Left lobe of liver (tissue), 2 donors: ENCODE data around the gene OSBP2. TPM values are rescaled to one million over a fixed set of nuclear protein-coding genes. Genes with fewer than 3 reads are reported as not detected.

Experiments used
- ATAC-seq: fragments of 200-7000 bp; cut with Tn5 transposase; one replicate; pipeline ENCODE4 v1.9.1; 2020; ENCODE audit warnings: mild to moderate bottlenecking, moderate library complexity
- DNase-seq: peaks from one replicate; pipeline ENCODE4 v3.0.0-alpha.2; 2020; ENCODE audit warnings: low spot score
- total RNA-seq: library from RNA; stranded (reverse); gene quantifications from one replicate; pipeline ENCODE4 v1.2.1, GENCODE V29; 2021
- donor health status: DM: no; HTN: no; CAD: no; lungs with moderate emphysema.
- donor health status: DM: no; HTN: yes; CAD: no.

OSBP2 gene, protein sequence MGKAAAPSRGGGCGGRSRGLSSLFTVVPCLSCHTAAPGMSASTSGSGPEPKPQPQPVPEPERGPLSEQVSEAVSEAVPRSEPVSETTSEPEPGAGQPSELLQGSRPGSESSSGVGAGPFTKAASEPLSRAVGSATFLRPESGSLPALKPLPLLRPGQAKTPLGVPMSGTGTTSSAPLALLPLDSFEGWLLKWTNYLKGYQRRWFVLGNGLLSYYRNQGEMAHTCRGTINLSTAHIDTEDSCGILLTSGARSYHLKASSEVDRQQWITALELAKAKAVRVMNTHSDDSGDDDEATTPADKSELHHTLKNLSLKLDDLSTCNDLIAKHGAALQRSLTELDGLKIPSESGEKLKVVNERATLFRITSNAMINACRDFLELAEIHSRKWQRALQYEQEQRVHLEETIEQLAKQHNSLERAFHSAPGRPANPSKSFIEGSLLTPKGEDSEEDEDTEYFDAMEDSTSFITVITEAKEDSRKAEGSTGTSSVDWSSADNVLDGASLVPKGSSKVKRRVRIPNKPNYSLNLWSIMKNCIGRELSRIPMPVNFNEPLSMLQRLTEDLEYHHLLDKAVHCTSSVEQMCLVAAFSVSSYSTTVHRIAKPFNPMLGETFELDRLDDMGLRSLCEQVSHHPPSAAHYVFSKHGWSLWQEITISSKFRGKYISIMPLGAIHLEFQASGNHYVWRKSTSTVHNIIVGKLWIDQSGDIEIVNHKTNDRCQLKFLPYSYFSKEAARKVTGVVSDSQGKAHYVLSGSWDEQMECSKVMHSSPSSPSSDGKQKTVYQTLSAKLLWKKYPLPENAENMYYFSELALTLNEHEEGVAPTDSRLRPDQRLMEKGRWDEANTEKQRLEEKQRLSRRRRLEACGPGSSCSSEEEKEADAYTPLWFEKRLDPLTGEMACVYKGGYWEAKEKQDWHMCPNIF
- 0.63 TPM for total RNA-seq

DNA sequence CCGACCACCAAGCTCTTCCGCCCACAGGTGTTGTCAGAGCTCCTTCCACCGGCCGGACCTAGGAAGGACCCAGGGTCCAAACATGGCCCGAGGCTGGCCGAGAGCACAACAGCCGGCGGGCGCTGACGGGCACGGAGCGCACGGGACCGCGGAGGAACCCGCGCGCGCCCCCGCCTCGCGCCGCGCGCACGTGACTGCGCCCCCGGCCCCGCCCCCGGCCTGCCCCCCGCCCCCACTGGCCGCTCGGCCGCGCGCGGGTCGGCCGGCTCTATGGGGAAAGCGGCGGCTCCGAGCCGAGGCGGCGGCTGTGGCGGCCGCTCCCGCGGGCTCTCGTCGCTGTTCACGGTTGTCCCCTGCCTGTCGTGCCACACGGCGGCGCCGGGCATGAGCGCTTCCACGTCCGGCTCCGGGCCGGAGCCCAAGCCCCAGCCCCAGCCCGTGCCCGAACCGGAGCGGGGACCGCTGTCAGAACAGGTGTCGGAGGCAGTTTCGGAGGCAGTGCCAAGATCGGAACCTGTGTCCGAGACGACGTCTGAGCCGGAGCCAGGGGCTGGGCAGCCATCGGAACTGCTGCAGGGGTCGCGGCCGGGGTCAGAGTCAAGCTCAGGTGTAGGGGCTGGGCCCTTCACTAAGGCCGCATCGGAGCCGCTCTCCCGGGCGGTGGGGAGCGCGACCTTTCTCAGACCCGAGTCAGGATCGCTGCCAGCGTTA lies at the start of gene OSBP2:
Gene OSBP2, plus strand, starts transcription at position 235 of the 711 bp plus-strand sequence. Its CDS starts 36 bp downstream, at position 271.
- ATAC-seq (peak; percentile 79), DNase-seq (peak; percentile 61)

DNA sequence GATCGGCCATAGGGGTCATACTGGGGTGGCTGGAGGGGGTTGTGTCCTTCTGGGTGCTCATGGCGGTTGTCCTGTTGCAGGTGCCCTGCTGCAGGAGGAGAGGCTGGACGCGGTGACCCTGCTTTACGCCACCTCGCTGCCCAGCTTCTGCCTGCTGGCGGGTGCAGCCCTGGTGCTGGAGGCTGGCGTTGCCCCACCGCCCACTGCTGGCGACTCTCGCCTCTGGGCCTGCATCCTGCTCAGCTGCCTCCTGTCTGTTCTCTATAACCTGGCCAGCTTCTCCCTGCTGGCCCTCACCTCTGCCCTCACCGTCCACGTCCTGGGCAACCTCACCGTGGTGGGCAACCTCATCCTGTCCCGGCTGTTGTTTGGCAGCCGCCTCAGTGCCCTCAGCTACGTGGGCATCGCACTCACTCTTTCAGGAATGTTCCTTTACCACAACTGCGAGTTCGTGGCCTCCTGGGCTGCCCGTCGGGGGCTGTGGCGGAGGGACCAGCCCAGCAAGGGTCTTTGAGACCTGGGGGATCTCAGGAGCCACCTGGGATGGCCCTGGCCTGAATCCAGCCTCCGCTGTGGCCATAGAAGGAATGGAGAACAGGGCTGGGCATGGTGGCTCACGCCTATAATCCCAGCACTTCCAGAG lies 48.0 kb upstream of the OSBP2 start:
- DNase-seq (no peak), ATAC-seq (no peak)

DNA sequence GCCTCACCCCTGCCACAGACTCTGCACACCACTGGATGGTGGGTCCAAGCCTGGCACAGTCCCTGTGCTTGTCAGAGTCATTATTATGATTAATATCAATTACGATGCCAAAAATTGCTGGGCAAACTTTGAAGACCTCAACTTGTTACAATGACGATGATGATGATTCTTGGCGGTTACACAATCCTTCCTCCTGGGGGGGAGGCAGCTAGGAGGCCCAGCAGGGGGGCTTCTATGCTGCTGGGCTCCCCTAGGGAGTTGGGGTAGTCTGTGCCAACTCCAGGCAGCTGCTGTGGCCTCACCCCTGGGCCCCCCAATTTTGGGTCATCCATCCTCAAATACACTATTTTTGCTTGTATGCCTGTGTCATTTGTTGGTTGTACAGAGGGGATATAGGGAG lies 47.1 kb upstream of the OSBP2 start:
- DNase-seq, result no peak
- ATAC-seq, result no peak

DNA sequence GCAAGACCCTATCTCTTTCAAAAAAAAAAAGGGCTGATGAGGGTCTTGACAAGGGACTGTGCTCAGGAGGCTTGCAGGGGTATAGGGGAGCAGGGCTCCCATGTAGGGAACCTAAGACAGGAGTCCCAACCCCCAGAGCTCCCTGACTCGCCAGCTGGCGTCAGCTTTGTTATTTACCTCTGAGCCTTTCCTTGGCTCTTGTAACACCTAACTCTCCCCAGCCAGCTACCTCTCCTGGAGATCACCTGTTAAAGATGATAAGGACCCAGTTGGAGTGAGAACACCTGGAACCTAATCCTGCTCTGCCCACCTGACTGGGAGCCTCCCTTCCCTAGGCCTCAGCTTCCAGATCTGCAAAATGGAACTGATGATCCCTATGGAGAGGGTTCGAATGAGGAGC lies 45.8 kb upstream of the OSBP2 start:
- no peak for ATAC-seq
- no peak for DNase-seq

DNA sequence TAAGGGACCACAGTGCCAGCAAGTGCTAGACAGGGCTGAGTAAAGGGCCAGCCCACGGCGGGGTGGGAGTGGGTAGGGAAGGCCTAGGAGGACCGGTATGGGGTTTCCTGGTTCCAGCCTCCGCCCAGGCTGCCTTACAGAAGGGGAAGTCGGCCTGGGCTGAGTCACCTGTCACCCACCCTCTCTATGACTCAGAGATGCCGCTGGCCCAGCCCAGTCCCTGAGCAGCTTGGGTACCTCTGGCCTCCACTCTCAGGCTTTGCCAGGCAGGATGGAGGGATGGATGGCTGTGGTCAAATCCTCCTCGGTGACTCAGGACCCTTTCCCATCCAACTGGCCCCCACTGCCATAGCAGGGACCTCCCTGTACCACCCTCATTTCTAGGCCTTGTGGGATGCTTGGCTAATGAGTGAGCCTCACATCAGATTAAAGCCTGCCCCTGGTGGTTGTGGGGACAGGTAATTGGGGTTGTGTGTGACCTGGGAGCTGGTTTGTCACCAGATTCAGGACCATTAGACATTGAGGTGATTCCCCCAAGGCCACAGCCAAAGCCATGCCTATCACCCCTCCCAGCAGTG lies 45.2 kb upstream of the OSBP2 start:
- ATAC-seq (no peak), DNase-seq (no peak)

DNA sequence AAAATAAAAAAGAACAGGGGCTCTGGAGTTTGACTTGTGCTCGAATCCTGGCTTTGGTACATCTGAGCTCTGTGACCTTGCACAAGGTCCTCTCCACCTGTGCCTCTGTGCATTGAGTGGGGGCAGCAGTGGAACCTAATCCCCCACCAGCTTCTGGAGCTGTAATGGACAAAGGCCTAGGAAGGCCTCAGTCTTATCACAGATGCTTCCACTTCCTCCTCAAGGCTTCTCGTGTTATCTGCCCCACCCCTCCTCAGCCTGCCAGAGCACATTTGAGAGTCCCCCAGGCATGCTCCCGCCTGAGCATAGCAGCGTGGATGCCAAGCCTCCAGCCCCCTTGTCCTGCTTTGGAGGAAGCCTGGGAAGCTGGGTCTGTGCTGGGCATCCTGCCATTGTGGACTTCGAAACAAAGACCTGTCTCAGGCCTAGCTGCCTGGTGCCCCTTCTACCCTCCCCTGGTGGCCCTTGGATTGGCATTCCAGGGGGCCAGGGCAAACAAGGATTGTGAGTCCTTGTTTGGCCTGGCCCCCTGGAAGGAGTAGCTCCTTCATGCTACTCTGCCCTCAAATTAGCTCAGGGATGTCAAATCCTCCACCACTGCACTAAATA lies 44.1 kb upstream of the OSBP2 start:
- DNase-seq (no peak), ATAC-seq (no peak)

DNA sequence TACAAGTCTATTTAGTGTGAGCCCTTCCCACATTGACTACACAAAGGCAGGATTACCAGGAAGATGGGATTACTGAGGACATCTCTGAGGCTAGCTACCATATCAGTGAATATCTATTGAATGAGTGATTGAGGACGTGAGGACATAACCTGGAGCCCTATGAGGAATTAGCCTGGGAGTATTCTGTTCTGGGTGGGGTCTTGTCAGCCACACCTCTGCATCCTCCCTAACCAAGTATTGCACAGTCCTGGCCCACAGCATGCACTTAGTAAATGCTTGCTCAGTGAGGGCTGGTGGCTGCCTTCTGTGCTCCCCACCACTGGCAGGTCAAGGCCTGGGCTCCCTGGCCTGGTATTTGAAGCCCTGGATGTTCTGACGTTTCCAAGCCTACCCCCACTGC lies 41.8 kb upstream of the OSBP2 start:
- ATAC-seq (no peak), DNase-seq (no peak)

DNA sequence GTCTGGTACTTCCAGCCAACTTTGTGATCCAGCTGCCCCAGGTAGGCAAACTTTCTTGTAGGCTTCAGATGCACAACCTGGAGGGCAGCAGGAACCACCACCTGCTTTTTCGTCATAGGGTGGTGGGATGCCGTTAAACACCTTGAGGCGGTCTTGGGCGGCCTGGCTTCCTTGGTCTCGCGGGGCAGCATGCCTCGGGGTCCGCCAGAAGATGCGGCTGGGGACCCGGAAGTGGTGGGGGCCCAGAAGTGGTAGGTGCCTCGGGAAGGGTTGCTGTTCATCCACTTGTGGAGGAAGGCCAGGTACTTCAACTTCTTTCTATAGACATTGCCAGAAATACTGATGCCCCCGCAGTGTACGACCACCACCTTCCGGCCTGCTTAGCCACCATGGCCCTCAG lies 40.3 kb upstream of the OSBP2 start:
- DNase-seq (no peak), ATAC-seq (no peak)

DNA sequence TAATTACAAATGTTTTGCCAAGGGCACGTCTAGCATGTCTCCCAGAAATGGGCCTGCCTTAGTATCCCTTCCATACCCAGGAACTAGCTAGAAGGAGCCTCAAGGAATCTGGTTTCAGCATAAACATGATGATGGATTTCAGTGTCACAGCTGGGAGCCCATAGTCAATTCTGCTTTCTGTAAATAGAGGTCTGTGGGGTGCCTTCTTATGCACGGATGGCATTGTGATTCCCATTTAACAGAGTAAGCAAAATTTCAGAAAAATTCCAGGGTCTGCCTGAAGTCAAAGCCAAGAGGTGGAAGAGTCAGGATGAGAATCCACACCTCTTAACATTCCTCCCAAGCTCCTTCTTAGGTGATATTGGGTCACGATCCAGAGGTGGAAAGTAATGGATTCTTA lies 39.1 kb upstream of the OSBP2 start:
- DNase-seq (no peak), ATAC-seq (no peak)

DNA sequence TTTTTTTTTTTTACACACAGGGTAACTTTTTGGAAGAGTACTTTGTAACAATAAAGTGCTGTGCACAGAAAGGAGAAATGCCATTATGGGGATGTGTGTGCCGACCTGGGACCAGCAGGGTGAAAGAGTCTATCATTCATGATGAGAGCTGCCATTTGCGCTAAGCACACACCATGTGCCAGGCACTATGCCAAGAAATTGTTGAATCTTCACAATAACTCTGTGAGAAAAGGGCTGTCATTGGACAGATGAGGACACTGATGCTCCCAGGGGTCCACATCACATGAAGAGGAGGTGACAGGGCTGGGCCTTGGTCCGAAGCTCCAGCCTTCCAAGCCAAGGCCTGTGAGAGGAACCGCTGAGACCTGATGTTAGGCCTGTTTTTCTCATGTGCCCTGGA lies 32.6 kb upstream of the OSBP2 start:
- DNase-seq, result no peak
- no peak for ATAC-seq

DNA sequence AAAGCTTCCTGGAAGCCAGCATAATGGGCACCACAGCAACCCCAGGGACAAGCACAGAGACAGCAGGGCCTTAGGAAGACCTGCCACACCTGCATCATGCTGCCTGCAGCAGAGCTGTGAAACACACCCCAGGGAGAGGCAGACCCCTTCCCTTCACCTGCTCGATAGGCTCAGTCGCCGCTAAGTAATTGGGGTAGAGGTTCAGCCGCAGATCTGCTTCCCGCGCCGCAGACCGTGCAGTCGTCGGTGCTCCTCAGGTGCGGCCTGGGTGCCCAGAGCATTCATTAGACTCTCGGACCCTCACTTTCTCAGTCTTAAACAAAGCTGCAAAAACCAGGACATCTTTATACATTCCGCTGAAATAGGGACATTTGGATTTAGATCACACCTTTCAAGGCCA lies 29.9 kb upstream of the OSBP2 start:
- no peak for DNase-seq
- ATAC-seq, result no peak

DNA sequence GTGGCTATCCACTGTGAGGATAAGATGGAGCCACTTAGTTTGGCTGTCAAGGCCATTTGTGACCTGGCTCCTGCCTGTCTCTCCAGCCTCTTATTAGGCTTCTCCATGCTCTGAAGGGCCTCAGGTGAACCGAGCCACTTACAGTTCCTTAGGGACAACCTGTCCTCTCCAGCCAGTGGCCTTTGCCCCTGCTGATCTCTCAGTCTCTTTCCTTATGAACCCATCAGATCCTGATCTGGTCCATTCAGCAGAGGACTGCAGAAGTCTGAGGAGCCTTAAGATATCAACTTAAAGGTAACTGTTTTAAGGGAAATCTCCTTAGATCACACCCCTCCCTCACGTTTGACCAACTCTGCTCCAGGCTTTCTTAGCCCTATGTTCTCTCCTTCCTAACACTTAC lies 29.4 kb upstream of the OSBP2 start:
- DNase-seq (no peak), ATAC-seq (no peak)

DNA sequence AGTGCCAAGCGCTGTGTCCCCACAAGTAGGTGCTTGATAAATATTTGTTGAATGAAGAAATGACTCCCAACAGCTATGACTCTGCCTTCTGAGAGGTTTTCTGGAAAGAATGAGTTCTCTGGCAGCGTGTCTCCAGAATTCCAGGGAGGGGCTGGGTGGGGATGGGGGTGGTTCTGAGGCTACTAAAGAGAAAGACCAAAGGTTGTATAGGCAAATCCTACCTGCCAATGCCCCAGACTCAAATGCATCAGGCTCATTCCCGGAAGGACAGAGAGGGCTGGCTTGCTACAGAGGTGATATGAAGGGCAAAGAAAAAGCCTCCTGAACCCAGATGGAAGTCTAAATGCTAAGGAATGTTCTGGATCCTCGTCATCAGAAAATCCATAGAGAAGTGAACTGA lies 28.9 kb upstream of the OSBP2 start:
- ATAC-seq (no peak), DNase-seq (no peak)

DNA sequence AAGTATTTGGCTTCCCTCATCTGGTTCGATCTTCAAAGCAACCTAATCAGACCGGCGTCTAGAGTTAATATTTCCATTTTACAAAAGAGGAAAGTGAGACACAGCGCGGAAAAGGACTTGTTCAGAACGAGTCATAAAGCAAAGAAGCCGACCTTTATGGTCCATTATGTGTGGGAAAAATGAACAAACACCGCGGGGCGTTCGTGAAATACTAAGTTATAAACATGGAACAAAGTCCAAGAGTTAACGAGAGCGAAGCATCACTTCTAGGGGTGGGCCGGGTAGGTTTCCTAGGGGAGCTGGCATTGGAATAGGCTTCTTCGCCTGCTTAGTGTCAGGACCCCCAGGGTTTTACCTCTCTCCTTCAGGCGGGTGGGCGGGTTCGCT lies 27.6 kb upstream of the OSBP2 start:
- DNase-seq, result no peak

DNA sequence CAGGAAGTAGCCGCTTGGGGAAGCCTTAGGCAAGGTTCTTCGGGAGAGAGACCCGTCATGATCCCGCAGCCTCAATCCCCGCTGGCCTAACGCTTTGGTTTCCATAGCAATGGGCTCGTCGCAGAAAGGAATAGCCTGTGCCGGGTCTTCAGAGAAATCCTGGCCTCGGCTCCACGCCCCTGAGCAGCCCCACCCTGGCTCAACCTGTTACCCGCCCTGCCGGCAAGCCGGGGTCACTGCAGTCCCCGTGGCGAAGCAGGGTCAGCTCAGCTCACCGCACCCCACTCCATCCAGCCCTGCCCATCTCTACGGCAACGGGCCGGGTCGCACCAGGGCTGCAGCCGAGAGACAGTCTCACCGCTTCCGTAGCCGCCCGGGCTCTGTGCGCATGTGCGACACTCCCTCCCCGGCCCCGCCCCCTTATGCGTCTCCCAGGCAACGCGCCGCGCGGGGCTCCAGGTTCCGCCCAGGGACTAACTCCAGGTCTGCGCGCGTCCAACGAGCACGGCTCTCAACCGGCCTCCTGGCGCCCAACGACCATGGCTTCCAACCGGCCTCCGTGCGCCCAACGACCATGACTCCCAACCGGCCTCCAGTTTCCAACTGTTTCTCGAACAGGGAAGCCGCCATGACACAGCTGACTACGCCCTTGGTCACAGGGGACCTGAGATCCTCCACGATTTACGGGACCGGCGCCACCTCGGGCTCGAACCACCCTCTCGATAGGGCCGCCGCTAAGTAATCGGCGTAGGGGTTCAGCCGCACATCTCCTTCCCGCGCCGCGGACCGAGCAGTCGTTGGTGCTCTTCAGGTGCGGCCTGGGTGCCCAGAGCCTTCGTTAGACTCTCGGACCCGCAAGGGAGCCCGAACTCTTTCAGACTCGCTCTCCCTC lies 26.9 kb upstream of the OSBP2 start, which contains the start of gene DUSP18:
Gene DUSP18, minus strand, starts transcription at position 382 of the 892 bp plus-strand sequence. CDS start 3,872 bp downstream, outside the sequence.
- DNase-seq (peak; percentile 97), ATAC-seq (peak; percentile 99)

More for the DNA sequence above, 27.6 kb upstream of the OSBP2 start:
- no peak for ATAC-seq

DNA sequence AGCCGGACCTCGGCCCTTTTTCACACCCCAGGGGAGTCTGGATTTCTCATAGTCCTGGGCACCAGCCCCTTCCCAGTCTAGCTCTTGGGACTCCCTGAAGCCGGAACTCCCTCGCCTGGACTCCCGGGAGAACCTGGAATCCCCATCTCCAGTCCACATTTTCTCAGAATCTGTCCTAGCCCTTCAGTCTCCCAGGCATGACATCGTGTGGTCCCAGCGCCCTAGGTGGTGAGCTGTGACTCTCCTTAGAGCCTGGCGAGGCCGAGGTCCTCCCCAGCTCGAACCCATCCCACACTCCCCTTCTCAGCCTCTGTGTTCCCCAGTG lies 26.3 kb upstream of the OSBP2 start:
- DNase-seq (no peak), ATAC-seq (no peak)

DNA sequence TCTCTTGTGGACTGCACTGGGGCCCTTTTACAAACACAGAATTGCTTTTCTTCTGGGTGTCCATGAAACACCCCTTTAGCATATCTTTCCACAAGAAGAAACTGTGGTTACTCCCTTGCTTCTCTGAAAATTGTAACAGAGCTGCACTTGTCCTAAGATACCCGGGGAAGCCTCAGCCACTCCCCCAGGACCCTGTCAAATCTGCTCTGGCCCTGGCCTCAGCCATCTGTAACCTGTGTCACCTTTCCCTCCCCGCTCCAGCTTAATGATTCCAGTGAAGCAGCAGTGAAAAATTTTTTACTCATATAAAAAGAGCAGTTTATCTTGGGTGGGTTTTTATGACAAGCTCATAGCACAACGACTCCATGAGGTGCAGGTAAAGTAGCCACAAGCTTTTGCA lies 23.6 kb upstream of the OSBP2 start:
- no peak for ATAC-seq
- no peak for DNase-seq

DNA sequence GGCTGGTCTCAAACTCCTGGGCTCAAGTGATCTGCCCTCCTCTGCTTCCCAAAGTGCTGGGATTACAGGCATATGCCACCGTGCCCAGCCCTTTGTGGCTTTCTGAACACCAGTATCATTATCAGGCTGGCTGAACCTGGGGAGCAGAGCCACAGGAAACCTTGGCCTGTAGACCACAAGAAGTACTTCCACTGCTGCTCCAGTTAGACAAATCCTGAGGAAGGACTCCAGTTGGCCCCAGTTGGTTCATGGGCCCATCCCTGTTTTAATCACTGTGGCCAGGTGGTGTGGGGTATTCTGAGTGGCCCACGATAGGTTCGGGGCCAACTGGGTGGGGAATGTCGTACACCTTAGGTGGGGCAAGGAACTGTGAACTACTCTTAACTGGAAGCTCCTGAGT lies 21.5 kb upstream of the OSBP2 start:
- no peak for ATAC-seq
- no peak for DNase-seq

DNA sequence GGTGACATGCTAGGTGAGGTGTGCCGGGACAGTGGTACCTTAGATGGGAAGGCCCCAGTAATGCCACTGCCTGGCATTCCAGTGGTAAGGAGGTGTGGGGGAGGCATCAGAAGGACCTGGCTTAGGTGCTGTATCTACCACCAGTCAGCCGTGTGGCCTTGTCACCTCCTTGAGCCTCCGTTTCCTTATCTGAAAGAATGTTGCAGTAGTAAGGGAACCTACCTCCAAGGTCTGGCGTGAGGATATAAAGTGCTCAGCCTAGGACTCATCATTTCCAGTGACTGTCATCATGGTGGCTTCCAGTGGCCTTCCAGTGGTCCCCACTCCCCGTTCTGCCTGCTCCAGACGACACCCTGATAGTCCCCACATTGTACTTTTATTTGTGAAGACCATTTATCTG lies 20.2 kb upstream of the OSBP2 start:
- ATAC-seq, result no peak
- no peak for DNase-seq
